ENCODE measurements around the gene AP2B1. TPM values are rescaled to one million over a fixed set of nuclear protein-coding genes. Genes with fewer than 3 reads are reported as not detected.
"Not testable (repeated sequence)": the region's sequence is repeated elsewhere in the genome, so short reads cannot be mapped to it uniquely, and the experiment has no call there.

AP2B1 gene
- total RNA-seq, 1 donor from 2014 or later, result 162 TPM

- no peak for DNase-seq (ENCODE audit: low spot score)
Measured at GRCh38 chr17:35575759-35576158, 11.4 kb upstream of the AP2B1 start.

GRCh38 chr17:35577830-35578196 is 9.3 kb upstream of the AP2B1 start:
- DNase-seq (ENCODE audit: low spot score), result no peak

- DNase-seq (ENCODE audit: low spot score), result peak; percentile 92
Measured at GRCh38 chr17:35578197-35578928, 8.8 kb upstream of the AP2B1 start, which contains the start of gene PEX12. Gene PEX12 (minus strand): TSS chr17:35578571. CDS start chr17:35578021, 550 bp downstream.

- no peak for DNase-seq (ENCODE audit: low spot score)
Measured at GRCh38 chr17:35578929-35579432, 8.1 kb upstream of the AP2B1 start.

- no peak for DNase-seq (ENCODE audit: low spot score)
Measured at GRCh38 chr17:35584061-35584460, 3.1 kb upstream of the AP2B1 start.

GRCh38 chr17:35586569-35587073 is 501 bp upstream of the AP2B1 start:
- no peak for DNase-seq (ENCODE audit: low spot score)

GRCh38 chr17:35588196-35588920 is 1.2 kb downstream of the AP2B1 start:
- peak; percentile 18 for DNase-seq (ENCODE audit: low spot score)

- DNase-seq (ENCODE audit: low spot score), result no peak
Measured at GRCh38 chr17:35596072-35596471, 8.9 kb downstream of the AP2B1 start.

- no peak for DNase-seq (ENCODE audit: low spot score)
Measured at GRCh38 chr17:35596530-35597233, 9.6 kb downstream of the AP2B1 start.

GRCh38 chr17:35597604-35598003 is 10.5 kb downstream of the AP2B1 start:
- DNase-seq (ENCODE audit: low spot score), result no peak

- DNase-seq (ENCODE audit: low spot score), result no peak
Measured at GRCh38 chr17:35603674-35604073, 16.6 kb downstream of the AP2B1 start.

- no peak for DNase-seq (ENCODE audit: low spot score)
Measured at GRCh38 chr17:35605678-35606077, 18.6 kb downstream of the AP2B1 start.

GRCh38 chr17:35607239-35607847 is 20.2 kb downstream of the AP2B1 start:
- DNase-seq (ENCODE audit: low spot score), result no peak

GRCh38 chr17:35609831-35610230 is 22.7 kb downstream of the AP2B1 start:
- DNase-seq (ENCODE audit: low spot score), result no peak

- DNase-seq (ENCODE audit: low spot score), result not testable (repeated sequence)
Measured at GRCh38 chr17:35610746-35611145, 23.6 kb downstream of the AP2B1 start.

GRCh38 chr17:35612924-35613521 is 25.9 kb downstream of the AP2B1 start:
- peak; percentile 41 for DNase-seq (ENCODE audit: low spot score)

- DNase-seq (ENCODE audit: low spot score), result no peak
Measured at GRCh38 chr17:35614810-35615209, 27.7 kb downstream of the AP2B1 start.

- DNase-seq (ENCODE audit: low spot score), result no peak
Measured at GRCh38 chr17:35616536-35616935, 29.4 kb downstream of the AP2B1 start.

- no peak for DNase-seq (ENCODE audit: low spot score)
Measured at GRCh38 chr17:35617505-35617904, 30.4 kb downstream of the AP2B1 start.

- no peak for DNase-seq (ENCODE audit: low spot score)
Measured at GRCh38 chr17:35618628-35619027, 31.5 kb downstream of the AP2B1 start.

GRCh38 chr17:35621768-35622167 is 34.6 kb downstream of the AP2B1 start:
- DNase-seq (ENCODE audit: low spot score), result no peak

Measured in mucosa of gallbladder (tissue), 1 donor.